Trophoblast cell (in vitro differentiated cells and primary cell): ENCODE measurements around the gene PDE4D.

Source experiments
- DNase-seq, 2 donors: peaks; one replicate each; pipeline ENCODE4 v3.0.0-alpha.2; 2016
- H2AFZ ChIP-seq: 2 replicates; pipeline ENCODE4 v1.6.1; 2013; ENCODE audit warnings: low read length, moderate library complexity, mild to moderate bottlenecking; ENCODE audit not compliant: insufficient read depth, poor library complexity
- H2AK5ac ChIP-seq: 2 replicates; pipeline ENCODE4 v1.6.1; 2013; ENCODE audit warnings: mild to moderate bottlenecking, low read length
- H2BK120ac ChIP-seq: 2 replicates; pipeline ENCODE4 v1.6.1; 2013; ENCODE audit warnings: low read length, mild to moderate bottlenecking, moderate library complexity; ENCODE audit not compliant: insufficient read depth, poor library complexity
- H2BK12ac ChIP-seq: 2 replicates; pipeline ENCODE4 v1.6.1; 2013; ENCODE audit warnings: mild to moderate bottlenecking, low read length, moderate library complexity
- H2BK5ac ChIP-seq: 2 replicates; pipeline ENCODE4 v1.6.1; 2013; ENCODE audit warnings: low read length, low read depth, moderate library complexity, mild to moderate bottlenecking; ENCODE audit not compliant: poor library complexity
- H3K14ac ChIP-seq: 2 replicates; pipeline ENCODE4 v1.6.1; 2013; ENCODE audit warnings: mild to moderate bottlenecking, low read length
- H3K18ac ChIP-seq: 2 replicates; pipeline ENCODE4 v1.6.1; 2013; ENCODE audit warnings: mild to moderate bottlenecking, low read length
- H3K23ac ChIP-seq: 2 replicates; pipeline ENCODE4 v1.6.1; 2013; ENCODE audit warnings: low read length
- H3K27ac ChIP-seq: 2 replicates; pipeline ENCODE4 v1.5.1; 2013; ENCODE audit warnings: low read depth, mild to moderate bottlenecking, inconsistent platforms, low read length, moderate library complexity
- H3K27me3 ChIP-seq: 2 replicates; pipeline ENCODE4 v1.6.1; 2013; ENCODE audit warnings: inconsistent platforms, mild to moderate bottlenecking, low read length, moderate library complexity; ENCODE audit not compliant: insufficient read depth
- H3K36me3 ChIP-seq, 2 experiments: 1 replicate in 1 of 2; 2 replicates in 1 of 2; pipeline ENCODE4 v1.6.1; 2013; ENCODE audit warnings: low read length in 2 of 2, mild to moderate bottlenecking in 2 of 2, moderate library complexity in 1 of 2; ENCODE audit not compliant: insufficient read depth in 2 of 2, control insufficient read depth in 1 of 2
- H3K4ac ChIP-seq: 2 replicates; pipeline ENCODE4 v1.6.1; 2013; ENCODE audit warnings: low read depth, mild to moderate bottlenecking, low read length, moderate library complexity
- H3K4me1 ChIP-seq, 2 experiments: 1 replicate in 1 of 2; 2 replicates in 1 of 2; pipeline ENCODE4 v1.6.1; 2013; ENCODE audit warnings: low read length in 2 of 2, mild to moderate bottlenecking in 2 of 2, moderate library complexity in 1 of 2; ENCODE audit not compliant: insufficient read depth in 2 of 2, control insufficient read depth in 1 of 2
- H3K4me2 ChIP-seq: 2 replicates; pipeline ENCODE4 v1.6.1; 2013; ENCODE audit warnings: inconsistent platforms, mild to moderate bottlenecking, low read length, moderate library complexity
- H3K4me3 ChIP-seq: 2 replicates; pipeline ENCODE4 v1.5.1; 2013; ENCODE audit warnings: mild to moderate bottlenecking, low read depth, low read length, inconsistent platforms
- H3K79me1 ChIP-seq: one replicate; pipeline ENCODE4 v1.6.1; 2013; ENCODE audit warnings: low read length
- H3K79me2 ChIP-seq: 2 replicates; pipeline ENCODE4 v1.6.1; 2013; ENCODE audit warnings: low read length, mild to moderate bottlenecking; ENCODE audit not compliant: control insufficient read depth, insufficient read depth, poor library complexity
- H3K9ac ChIP-seq: 2 replicates; pipeline ENCODE4 v1.6.1; 2013; ENCODE audit warnings: mild to moderate bottlenecking, low read length
- H3K9me3 ChIP-seq: 2 replicates; pipeline ENCODE4 v1.6.1; 2013; ENCODE audit warnings: low read depth, mild to moderate bottlenecking, control low read depth, inconsistent platforms, low read length; ENCODE audit not compliant: insufficient read depth
- H4K12ac ChIP-seq: 2 replicates; pipeline ENCODE4 v1.6.1; 2013; ENCODE audit warnings: low read depth, mild to moderate bottlenecking, low read length, moderate library complexity
- H4K8ac ChIP-seq: 2 replicates; pipeline ENCODE4 v1.6.1; 2013; ENCODE audit warnings: low read depth, mild to moderate bottlenecking, low read length, moderate library complexity
- H4K91ac ChIP-seq: one replicate; pipeline ENCODE4 v1.6.1; 2013; ENCODE audit warnings: low read depth, mild to moderate bottlenecking, low read length, moderate library complexity
- WGBS: extraction: QIAGEN DNeasy Blood & Tissue Kit; methylation state at CpG from one replicate; pipeline ENCODE4 v1.1.7; 2013; ENCODE audit warnings: missing lambda C conversion rate; ENCODE audit not compliant: insufficient read length, insufficient coverage; ENCODE audit errors: extremely low coverage; 5-methylcytosine and 5-hydroxymethylcytosine counted together

Gene PDE4D

DNA sequence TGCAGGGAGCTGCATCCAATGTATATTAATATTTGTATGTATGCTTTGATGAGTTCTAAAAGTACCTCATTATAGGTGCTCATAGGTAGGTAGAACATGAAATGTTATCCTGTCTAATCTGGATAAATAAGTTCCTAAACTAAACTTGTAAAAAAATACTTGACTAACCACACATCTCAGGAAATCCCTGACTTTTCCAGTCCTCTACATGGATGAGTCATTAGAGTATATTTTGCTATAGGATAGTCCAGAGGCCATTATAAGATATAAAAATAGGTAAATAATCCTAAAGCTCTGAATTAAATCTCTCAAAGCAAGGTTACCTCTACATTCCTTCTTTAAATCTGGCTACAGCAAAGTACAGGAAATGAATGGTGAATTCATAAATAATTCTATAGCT is 906.3 kb downstream of the PDE4D start:
- H3K23ac ChIP-seq: no peak overlapping the region
- peaks cover 4 to 17% of the 10 kb centered on the region in 2 experiments for H3K36me3 ChIP-seq
- no peaks in the 10 kb centered on the region for H3K79me1 ChIP-seq
- H3K9ac ChIP-seq: no peak overlapping the region
- no peak overlapping the region for H3K14ac ChIP-seq
- H3K27me3 ChIP-seq: no peaks in the 10 kb centered on the region
- no peak overlapping the region for H4K8ac ChIP-seq
- no peak overlapping the region for H4K91ac ChIP-seq
- no peak overlapping the region for H4K12ac ChIP-seq
- no peak overlapping the region for H2AK5ac ChIP-seq
- H3K4me3 ChIP-seq: no peak overlapping the region
- no peaks in the 10 kb centered on the region for H3K9me3 ChIP-seq
- no peak overlapping the region for H3K27ac ChIP-seq
- no peak overlapping the region for H2BK120ac ChIP-seq
- no peaks in the 10 kb centered on the region for H3K79me2 ChIP-seq
- H2BK5ac ChIP-seq: no peak overlapping the region
- H3K4ac ChIP-seq: no peak overlapping the region
- H2BK12ac ChIP-seq: no peak overlapping the region
- H2AFZ ChIP-seq: no peak overlapping the region
- H3K4me2 ChIP-seq: no peak overlapping the region
- no peak overlapping the region for H3K18ac ChIP-seq
- H3K4me1 ChIP-seq: peaks cover 0 to 7% of the 10 kb centered on the region in 2 experiments
- DNase-seq: no peak

GRCh38 chr5:58986281-58986680 is 907.2 kb downstream of the PDE4D start:
- Histone ChIP-seq H3K9ac (no peak overlapping the region), H3K79me2 (no peaks in the 10 kb centered on the region), H3K4ac (no peak overlapping the region), H3K36me3 (peaks cover 4 to 23% of the 10 kb centered on the region in 2 experiments), H3K4me2 (no peak overlapping the region), H2BK12ac (no peak overlapping the region), H4K91ac (no peak overlapping the region), H4K12ac (no peak overlapping the region), H4K8ac (no peak overlapping the region), H3K18ac (no peak overlapping the region), H3K27ac (no peak overlapping the region), H3K79me1 (no peaks in the 10 kb centered on the region), H3K4me3 (no peak overlapping the region), H2AK5ac (no peak overlapping the region), H3K23ac (no peak overlapping the region), H3K4me1 (peaks cover 0 to 7% of the 10 kb centered on the region in 2 experiments), H2AFZ (no peak overlapping the region), H3K14ac (no peak overlapping the region), H3K27me3 (no peaks in the 10 kb centered on the region), H2BK120ac (no peak overlapping the region), H2BK5ac (no peak overlapping the region), H3K9me3 (no peaks in the 10 kb centered on the region)
- no CpG with 5 or more reads among the region's 8 CpGs for WGBS
- DNase-seq: no peak

DNA sequence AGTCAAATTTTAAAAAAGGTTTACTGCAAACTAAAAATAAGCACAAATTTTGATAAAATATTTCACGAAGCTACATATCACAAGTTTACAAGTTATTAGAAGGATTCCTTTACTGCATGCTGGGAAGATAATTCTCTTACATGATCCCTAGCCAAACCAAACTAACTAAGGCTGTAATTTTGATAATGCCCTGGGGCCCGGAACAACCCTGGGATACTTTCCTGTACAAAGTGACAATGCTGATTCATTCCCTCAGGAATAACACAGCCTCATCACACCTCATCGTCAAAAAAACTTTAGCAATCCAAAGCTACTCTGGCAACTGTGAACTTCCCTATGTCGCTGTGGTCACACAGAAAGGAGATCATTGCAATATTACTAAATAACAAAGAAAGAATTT is 907.8 kb downstream of the PDE4D start:
- no peak overlapping the region for H3K4ac ChIP-seq
- H3K4me3 ChIP-seq: no peak overlapping the region
- H2BK12ac ChIP-seq: no peak overlapping the region
- peaks cover 0 to 7% of the 10 kb centered on the region in 2 experiments for H3K4me1 ChIP-seq
- H4K12ac ChIP-seq: no peak overlapping the region
- H3K9me3 ChIP-seq: no peaks in the 10 kb centered on the region
- no peak overlapping the region for H3K27ac ChIP-seq
- H3K27me3 ChIP-seq: no peaks in the 10 kb centered on the region
- no peak overlapping the region for H2BK120ac ChIP-seq
- H3K79me2 ChIP-seq: no peaks in the 10 kb centered on the region
- H4K91ac ChIP-seq: no peak overlapping the region
- H3K36me3 ChIP-seq: peaks cover 2 to 26% of the 10 kb centered on the region in 2 experiments
- no CpG with 5 or more reads among the region's 4 CpGs for WGBS
- H3K18ac ChIP-seq: no peak overlapping the region
- H3K4me2 ChIP-seq: no peak overlapping the region
- peak in 1 of 2 donors; percentile 8 for DNase-seq
- no peaks in the 10 kb centered on the region for H3K79me1 ChIP-seq
- H2BK5ac ChIP-seq: no peak overlapping the region
- no peak overlapping the region for H2AK5ac ChIP-seq
- no peak overlapping the region for H3K9ac ChIP-seq
- no peak overlapping the region for H3K23ac ChIP-seq
- no peak overlapping the region for H3K14ac ChIP-seq
- no peak overlapping the region for H2AFZ ChIP-seq
- no peak overlapping the region for H4K8ac ChIP-seq

- WGBS: no CpG with 5 or more reads among the region's 4 CpGs
- DNase-seq: no peak
- no peak overlapping the region for H3K18ac ChIP-seq
Measured at GRCh38 chr5:58985311-58985710, 908.2 kb downstream of the PDE4D start.

More at GRCh38 chr5:58985311-58985710, 908.2 kb downstream of the PDE4D start:
- H3K79me2 ChIP-seq: no peaks in the 10 kb centered on the region
- H3K14ac ChIP-seq: no peak overlapping the region
- H3K27ac ChIP-seq: no peak overlapping the region
- no peak overlapping the region for H3K4me3 ChIP-seq
- no peak overlapping the region for H2BK12ac ChIP-seq
- no peak overlapping the region for H3K23ac ChIP-seq
- H4K12ac ChIP-seq: no peak overlapping the region
- no peaks in the 10 kb centered on the region for H3K9me3 ChIP-seq
- H2AFZ ChIP-seq: no peak overlapping the region
- no peaks in the 10 kb centered on the region for H3K79me1 ChIP-seq
- no peak overlapping the region for H3K4me2 ChIP-seq
- no peak overlapping the region for H4K91ac ChIP-seq
- H3K4ac ChIP-seq: no peak overlapping the region
- no peak overlapping the region for H2BK5ac ChIP-seq
- peaks cover 0 to 7% of the 10 kb centered on the region in 2 experiments for H3K4me1 ChIP-seq
- no peaks in the 10 kb centered on the region for H3K27me3 ChIP-seq
- H3K36me3 ChIP-seq: peaks cover 2 to 27% of the 10 kb centered on the region in 2 experiments
- H2BK120ac ChIP-seq: no peak overlapping the region
- no peak overlapping the region for H2AK5ac ChIP-seq
- no peak overlapping the region for H3K9ac ChIP-seq
- no peak overlapping the region for H4K8ac ChIP-seq
